HuH-7 (cell line): ENCODE data around the gene COX19.
"Not testable (repeated sequence)": the region's sequence is repeated elsewhere in the genome, so short reads cannot be mapped to it uniquely, and the experiment has no call there.

ENCODE experiments used
- DNase-seq: peaks from one replicate; pipeline ENCODE4 v3.0.0; 2011; ENCODE audit warnings: low spot score

COX19 gene

DNA sequence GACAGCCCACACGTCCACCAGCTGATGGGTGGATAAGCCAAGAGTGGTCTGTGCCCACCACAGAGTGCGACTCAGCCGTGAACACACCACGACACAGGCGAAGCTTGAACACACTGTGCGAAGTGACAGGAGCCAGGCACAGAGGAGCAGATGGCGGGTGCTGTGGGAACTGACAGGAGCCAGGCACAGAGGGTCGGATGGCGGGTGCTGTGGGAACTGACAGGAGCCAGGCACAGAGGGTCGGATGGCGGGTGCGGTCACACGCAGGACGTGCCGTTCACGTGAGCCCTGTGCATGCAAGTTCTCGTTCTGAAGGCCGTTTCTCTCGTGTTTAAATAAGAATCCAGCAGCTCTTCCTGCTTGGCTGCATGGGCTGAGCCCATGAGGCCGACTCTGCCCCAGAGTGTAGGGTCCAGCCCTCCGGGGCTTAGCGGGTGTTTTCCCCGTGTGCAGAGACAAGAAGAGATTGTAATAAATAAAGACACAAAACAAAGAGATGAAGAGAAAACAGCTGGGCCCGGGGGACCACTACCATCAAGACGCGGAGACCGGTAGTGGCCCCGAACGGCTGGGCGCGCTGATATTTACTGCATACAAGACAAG lies 15.0 kb downstream of the COX19 start:
- no peak for DNase-seq

DNA sequence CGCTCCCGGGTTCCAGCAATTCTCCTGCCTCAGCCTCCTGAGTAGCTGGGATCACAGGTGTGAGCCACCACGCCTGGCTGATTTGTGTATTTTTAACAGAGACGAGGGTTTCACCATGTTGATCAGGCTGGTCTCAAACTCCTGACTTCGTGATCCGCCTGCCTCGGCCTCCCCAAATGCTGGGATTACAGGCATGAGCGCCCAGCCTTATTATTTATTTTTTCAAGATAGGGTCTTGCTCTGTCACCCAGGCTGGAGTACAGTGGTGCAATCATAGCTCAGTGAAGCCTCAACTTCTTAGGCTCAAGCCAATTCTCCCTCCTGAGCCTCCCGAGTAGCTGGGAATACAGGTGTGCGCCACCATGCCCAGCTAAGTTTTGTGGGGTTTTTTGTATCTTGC lies 15.6 kb downstream of the COX19 start:
- DNase-seq, result not testable (repeated sequence)

DNA sequence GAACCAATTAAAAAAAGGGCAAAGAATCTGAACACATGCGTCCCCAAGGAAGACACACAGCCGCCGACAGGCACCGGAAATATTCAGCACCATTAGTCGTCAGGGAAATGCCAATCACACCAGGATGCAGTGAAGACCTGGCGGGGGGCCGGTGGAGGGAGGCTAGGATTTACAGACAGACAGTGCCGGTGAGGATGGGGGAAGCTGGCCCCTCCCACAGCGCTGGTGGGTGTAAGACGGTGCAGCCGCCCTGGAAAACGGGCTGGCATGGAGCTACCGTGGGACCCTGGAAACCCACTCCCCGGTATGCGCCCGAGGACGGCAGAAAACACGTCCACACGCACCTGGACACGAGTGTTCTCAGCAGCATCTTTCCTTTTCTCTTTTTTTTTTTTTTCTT lies 16.1 kb downstream of the COX19 start:
- no peak for DNase-seq

DNA sequence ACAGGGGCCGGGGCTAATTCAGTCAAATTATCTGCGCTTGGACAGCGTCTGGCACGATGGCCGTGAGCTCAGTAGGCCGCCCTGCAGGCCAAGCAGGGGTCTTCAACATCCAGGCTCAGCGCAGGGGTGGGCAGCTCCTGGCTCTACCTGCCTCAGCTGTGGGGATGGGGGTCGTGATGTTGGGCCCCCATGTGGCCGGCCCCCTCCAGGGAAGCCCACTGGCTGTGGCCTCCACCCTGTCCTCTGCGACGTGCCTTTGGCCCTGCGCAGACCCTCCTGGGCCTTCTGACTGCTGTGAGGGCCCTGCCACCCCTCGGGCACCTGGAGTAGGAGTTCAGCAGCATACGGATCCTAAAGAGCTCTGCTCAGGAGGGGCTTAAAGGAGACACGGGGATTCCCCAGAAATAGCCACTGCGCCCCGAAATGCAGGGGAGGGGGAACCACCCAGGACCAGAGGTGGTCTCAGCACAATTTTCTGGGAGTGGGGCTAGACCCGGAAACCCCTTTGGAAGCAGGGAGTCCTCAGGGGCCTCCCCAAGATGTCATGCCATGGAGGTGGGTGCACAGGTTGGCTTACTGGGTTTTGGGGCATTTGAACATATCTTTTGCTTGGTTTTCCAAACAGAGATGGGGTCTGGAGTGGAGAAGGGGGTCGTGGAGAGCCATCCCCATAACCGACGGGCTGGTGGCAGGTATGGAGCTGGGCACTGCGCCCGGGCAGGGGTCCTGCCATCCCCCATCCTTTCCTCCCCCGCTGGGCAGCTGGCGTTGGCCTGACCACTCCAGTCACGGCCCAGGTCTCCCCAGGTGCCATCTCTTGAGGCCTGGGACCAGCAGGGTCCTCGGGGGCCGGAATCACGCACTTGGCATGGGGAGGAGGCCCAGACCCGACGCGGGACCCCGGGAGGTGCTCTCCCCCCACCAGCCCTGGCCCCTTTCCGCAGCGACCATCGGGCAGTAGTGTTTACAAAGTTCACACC lies 16.8 kb downstream of the COX19 start:
- no peak for DNase-seq

DNA sequence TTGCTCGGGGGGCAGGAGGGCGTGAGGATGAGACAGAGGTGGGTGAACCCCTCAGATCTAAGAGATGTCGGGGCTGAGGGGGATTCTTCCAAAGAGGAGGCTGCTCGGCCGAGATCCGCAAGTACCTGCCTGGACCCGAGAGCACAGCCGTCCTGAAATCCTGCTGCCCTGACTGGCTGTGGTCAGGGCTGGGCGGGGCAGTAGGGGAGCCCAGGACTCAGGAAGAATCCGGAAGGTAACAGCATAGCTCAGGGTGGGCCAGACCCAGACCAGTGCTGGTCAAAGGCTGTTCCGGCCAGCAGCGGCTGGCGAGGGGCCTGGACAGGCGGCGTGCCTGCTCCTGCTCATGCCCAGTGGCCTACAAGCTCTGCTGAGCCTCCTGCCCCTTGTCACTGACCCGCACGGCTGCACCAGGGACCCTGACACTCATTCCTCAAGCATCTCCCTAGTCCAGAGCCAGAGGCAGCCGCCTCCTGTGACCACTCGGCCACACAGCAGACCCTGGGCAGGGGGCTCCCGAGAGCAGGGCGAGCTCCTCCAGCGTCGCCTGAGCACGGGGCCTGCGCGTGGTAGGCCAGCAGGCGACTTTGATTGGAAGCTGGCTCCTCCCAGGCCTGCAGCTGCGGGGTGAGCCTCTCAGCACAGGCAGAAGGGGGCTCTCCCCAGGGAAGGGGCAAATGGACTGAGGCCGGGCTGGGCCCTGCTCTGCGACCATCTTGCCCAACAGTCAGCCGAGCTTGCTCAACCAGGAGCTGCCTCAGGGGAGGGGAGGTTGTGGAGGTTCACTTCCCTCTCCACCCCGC lies 17.7 kb downstream of the COX19 start:
- peak; percentile 71 for DNase-seq

DNA sequence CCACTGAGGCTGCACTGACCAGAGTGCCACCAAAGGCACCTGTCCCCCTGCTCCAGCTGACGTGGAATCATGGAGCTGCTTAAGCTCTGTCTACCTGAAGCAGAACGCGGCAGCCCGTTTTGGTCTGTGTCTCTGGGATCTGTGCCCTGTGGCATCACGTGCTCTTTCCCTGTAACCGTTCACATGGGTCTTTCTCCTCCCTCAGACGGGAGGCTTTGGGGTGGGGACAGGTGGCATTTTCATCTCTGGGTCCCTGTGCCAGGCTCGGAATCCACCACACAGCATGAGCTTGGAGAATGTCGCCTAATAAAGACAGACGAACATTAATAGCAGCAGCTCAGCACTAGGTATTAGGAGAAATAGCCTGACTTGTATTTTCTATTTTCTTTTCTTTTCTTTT lies 19.3 kb downstream of the COX19 start:
- no peak for DNase-seq

DNA sequence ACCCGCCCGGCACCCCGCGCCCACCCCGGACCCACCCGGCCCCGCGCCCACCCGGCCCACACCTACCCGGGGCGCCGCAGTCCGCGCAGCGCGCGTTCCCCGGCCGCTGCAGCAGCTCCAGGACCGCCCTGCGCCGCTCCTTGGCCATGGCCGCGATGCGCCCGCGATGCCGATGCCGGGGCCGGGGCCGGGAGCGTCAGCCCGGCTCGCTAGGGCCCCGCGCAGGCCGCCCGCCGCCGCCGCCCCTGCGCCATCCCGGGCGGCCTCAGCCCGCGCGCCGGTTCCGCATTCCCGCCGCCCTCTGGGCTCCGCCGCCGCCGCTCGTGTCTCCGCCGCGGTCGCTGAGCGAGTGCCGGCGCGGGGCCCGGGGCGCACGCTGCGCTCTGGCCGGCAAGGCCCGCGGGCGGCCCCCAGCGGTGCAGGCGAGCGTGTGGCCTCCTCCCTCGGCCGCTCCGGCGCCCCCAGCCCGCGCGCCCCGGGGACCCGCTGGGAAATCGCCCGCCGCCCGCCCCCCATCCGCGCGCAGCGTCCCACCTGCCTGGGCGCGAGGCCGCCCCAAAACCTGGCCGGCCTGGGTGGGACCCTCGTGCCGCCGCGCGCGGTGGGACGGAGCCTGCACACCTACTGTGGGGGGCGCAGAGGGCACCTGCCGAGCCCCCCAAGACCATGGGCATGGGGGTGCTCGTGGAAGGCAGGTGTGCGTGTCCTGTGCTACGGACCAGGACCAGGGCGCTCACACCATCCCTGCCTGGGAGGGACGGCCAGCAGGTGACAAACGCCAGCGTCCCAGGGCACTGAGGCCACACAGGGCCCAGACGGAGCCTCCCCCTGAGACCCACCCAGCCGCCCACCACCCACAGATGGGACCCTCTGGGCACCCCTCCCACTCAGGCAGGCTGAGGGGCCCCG lies 20.8 kb downstream of the COX19 start, which contains the start of gene ADAP1:
TSS of gene ADAP1 (minus strand) at position 351 of the 909 bp plus-strand sequence. CDS start at position 148, 203 bp downstream.
- peak; percentile 77 for DNase-seq

DNA sequence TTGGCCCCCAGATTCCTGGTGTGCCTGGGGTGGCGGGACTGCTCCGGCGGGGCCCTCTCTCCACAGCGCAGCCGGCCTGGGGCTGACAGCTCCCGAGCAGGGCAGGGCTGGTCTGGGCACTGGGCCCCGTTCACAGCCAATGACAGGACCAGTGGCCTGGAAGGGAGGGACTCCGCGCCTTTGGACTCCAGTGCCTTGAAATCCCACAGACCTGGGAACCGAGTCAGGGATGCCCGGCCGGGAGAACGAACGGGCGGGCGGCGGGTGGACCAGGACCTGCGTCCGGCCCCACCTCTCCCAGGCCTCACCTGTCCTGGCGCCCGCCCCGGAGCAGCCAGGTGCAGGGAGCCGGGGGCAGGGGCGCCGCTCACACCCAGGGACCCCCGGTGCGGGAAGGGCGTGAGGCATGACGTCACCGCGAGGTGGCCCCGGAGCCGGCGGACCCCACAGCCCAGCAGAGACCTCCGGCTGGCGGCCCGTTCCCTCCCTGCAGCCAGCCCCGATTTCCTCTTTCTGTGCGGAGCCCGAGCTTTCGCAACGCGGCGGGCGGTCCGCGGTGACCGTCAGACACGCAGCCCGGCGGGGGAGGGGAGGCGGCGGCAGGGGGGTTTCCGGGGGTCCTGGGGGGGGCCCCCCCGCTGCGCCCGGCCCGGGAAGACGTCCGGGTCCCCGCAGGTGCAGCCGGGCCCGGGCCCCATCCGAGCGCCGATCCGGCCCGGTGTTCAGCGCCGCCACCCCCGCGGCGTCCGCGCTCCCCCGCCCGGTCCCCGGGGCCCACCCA lies 21.6 kb downstream of the COX19 start:
- DNase-seq, result peak; percentile 86

DNA sequence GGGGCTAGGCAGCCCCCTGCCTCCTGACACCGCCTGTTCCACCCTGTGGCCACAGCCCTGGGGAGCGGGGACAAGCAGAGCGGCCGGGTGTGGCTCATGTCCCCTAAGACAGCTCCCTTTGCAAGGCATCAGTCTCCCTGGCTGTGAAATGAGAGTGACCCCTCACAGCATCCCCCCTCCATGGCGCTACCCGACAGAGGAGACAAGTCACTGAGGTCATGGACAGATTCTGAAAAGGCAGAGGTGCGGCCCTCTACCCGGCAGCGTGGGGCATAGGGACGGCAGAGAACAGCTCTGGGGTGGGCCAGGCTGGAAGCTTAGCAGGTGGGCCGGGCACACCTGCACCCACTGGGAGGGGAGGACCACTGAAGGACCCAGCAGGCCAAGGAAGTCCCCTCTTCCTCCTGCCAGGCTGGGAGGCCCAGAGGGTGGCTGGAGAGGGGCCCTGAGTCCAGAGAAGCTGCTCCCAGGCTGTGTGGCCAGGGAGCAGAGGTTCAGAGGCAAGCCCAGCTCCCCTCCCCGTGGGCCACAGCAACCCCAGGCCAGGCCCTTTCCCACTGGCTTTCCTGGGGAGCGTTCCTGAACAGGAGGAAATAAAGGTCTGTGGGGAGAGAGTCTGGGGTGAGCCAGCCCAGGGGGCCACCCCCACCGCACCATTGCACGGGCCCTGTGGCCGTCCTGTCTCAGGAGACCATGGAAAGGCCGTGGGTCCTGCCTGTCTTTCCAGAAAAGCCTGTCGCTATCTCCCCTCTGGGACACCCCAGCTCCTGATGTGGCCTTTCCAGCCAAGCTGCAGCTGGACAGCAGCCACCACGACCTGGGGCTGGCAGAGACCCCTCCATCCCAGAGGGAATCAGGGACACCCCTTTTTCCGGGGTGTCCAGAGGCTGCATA lies 22.6 kb downstream of the COX19 start:
- DNase-seq, result no peak

DNA sequence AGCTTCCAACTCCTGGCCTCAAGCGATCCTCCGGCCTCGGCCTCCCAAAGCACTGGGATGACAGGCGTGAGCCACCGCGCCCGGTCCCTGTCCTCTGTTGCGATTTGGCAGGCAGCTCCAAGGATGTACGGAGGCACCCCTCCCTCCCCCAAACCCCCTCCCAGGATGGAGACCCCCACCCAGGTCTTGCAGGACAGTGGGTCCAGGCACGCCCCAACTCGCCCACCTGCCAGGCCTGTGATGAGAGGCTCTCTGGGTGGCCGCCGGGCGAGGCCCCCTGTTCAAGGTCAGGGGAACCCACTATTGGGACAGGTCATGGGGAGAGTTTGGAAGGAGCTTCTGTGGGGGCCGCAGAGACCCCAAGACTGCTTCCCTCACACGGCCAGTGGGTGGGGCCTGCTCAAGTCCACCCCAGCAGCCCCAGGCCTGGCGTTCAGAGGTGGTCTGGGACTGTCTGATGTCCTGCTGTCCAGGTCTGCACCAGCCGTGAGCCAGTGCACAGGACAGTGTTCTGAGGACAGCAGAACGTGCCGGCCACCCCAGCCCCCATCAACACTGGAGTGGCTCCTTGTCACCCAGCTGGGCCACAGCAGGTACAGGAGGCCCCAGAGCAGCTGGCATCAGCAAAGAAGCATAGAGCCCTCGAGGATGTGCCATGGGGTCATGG lies 23.3 kb downstream of the COX19 start:
- DNase-seq, result no peak

DNA sequence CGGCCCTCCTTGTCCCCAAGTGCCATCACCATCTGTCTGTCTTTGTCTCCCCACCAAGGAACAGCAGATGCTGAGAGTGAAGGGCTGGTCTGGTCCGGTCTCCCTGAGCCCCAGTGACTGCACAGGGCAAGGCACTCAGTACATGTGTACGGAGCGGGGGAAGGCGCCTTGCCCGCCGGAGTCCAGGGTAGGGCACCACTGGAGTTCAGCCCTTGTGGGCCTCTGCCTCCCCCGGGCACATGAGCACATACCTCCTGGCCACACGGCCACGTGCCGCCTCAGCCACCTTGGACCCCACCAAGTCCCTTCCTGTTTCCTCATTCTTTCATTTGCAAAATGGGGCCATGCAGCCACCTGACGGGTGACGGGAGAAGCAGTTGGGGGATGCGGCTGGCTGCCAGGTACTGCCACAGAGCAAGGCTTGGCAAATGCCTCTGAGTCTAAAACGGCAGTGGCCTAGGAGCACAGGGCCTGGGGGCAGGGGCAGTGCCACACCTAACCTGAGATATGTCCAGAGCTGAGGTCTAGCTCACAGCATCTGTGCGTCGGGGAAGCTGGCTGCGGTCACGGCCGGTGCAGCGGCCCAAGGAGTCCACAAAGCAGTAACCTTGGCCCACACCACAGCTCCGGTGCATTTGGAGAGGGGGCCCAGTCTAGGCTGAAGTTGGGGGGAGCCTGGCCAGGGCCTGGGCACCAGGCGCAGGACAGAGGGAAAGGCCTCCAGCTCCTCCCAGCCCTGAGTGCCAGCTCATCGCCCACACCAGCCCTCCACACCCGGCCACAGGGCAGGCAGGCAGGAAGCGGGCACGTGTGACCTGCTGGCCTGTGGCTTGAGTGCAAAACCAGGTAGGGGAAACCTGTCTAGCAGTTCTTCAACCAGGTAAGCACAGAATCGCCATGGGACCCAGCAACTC lies 26.1 kb downstream of the COX19 start:
- no peak for DNase-seq

DNA sequence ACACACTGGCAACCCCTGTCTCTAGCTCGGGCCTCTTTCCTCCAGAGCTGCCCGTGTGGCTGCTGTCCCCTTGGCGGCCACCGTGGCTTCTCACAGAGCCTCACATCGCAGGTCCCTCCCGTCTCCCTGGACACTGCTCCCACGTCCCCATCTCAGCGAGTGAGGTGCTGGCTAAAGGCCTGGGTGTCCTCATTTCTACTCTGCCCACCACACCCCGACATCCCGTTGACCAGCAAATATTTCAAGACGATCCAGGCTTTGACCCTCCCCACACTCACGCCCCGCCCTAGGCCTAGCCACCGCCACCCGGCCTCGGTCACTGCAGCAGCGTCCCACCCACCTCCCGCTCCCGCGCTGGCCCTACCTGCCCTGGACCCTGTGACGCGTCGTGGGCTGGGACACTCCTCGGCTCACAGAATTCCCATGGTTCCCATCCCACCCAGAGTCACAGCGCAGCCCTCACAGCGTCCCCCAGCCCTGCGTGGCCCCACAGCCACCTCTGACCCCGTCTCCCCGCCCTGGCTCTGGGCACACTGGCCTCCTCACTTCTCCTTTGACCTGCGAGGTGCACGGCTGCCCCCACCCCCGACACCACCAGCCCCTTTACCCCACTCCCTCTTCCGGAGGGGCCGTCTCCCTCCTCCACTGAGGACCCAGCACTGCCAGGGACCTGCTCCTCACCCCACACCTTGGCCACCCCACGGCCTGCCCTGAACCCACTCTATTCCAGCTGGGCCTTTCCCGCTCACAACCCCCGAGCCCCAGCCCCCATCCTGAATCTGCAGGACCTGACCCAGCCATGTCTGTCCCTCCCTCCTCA lies 27.7 kb downstream of the COX19 start:
- no peak for DNase-seq

DNA sequence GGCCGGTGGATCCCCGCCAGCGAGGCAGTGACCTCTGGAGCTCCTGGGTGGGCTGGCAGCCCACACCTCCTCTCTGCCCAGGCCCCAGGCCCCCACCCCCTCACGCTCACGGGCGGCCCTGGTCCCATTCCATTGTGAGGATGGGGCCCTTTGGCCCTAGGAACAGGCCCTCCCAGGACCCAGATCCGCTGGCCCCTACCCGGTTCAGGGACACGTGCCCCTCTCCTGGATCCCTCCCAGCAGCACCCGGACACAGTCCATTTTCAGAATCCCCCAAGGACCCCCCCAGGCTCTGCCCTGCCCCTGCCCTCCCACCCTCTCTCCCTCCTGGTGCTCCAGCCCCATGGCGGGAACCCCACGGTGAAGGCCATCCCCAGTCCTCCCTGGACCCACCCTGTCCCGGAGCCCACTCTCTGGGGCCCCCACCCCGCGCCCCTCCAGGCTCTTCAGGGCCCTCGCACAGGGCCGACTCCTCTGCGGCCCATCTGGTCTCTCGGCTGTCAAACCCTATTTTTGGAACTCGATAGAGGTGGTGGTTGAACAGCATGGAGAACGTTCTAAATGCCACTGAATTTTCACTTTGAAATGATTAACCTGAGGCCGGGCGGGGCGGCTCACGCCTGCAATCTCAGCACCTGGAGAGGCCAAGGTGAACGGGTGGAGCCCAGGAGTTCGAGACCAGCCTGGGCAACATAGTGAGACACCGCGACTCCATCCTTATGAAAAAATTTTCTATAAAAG lies 28.9 kb downstream of the COX19 start:
- DNase-seq, result no peak

DNA sequence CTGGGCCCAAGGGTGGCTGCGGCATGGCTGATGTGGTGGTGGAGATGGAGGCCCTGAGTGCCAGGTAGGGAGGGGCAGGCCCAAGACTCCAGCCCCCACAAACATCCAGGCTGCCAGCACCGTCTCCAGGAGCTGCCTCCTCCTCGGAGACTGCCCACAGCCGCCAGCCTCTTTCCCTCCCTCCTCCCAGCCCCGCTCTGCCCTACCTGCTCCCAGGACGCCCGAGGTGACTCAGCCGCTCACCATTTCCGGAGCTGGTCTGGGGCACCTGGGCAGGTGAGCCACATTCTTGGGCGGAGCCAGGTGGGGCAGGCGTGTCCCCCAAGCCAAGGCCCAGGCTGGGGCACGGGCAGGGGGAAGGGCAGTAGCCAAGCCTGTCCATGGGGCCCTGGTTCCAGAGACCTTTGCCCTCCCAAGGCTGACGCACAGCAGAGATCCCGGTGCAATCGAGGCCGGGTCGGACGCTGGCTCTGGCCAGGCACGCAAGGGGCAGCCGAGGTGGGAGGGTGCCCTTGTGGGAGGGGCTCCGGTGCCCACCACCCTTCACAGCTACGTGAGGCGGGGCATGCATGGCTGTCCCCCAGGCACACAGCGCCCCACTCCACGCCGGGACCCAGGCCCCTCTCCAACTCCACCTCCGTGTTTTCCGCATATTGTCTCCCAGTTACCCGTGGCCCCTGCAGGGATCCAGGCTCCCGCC lies 29.6 kb downstream of the COX19 start:
- no peak for DNase-seq

DNA sequence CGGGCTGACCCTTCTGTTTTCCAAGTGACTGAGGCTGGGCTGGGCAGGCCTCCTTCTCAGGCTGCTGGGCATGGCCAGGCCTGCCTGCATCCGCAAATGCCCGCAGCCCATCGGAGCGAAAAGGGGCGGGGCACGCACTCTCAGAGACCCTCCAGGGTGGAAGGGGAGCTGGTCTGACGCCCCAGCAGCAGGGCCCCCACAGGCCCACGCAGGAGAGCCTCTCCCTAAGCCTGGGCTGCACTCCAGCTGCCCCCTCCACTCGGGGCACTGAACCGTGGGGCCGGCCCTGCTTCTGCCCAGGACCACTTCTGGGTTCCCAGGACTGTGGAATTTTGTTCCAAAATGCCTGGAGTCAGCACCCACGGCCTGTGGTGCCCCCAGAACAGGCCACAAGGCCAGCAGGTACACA lies 30.2 kb downstream of the COX19 start:
- no peak for DNase-seq

DNA sequence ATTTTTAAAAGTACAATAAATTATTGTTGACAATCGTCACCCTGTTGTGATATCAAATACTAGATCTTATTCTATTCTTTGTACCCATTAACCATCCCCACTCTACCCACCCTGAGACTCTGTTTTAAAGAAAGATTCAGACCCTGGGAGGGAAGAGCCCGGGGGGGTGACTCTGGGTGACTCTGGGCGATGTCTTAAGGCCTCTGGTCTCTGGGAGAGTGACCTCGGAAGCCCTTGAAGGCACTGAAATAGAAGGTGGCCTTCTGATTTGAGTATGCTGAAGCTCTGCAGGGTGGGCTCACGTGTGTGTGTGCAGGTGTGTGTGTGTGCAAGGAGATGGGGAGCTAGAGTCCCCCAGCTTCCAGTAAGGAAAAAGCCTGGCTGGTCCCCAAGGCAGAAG lies 30.6 kb downstream of the COX19 start:
- no peak for DNase-seq
